Hematopoietic multipotent progenitor cell treated with erythropoietin and hydrocortisone succinate and interleukin-3 and kit ligand, for 17 days (in vitro differentiated cells): ENCODE data around the gene TPRN.

ENCODE experiments used
- DNase-seq: peaks from one replicate; pipeline ENCODE4 v3.0.0-alpha.2; 2015; ENCODE audit warnings: low spot score

TPRN gene

GRCh38 chr9:137173796-137174664 lies 26.5 kb downstream of the TPRN start:
- no peak for DNase-seq

DNA sequence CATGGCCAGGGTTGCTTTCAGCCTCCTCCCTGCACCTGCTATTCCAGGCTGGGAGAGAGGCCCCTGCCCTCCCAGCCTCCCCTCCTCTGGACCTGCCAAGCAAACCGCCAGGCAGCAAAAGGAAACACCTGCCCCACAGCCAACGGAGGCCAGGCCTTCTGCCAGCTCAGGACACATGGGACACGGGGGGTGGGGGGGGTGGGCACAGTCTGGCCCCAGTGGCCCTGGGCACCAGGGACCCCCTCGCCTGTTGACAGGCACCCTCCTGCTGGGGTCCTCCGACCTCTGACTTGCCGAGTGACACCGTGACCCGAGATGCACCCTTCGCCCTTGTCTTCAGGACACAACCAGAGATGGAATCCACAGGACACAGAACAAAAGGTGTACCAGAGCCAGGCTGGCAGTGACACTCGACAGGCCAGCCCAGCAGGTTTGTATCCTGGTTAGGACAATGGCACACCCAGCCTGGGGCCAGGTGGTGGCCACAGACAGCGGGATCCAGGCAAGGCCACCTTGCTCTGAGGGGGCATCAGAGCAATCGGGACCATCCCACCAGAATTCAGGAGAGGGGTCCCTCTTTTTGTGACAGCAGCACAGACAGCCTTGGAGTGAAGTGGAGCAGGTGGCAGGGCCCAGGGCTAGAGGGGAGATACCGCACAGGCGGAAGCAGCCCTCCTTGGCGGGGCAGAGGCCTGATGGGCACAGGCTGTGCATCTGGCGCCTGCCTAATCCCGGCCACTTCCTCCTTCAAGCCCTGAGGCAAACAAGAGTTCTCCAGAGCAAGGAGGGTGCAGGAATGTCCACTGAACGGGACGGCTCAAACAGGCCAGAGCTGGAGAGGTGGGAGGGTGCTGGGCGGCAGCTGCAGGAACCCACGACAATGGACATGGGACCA lies 27.4 kb downstream of the TPRN start:
- DNase-seq = no peak

GRCh38 chr9:137171149-137171900 lies 29.2 kb downstream of the TPRN start:
- no peak for DNase-seq

GRCh38 chr9:137170486-137171148 lies 29.9 kb downstream of the TPRN start:
- DNase-seq = no peak

DNA sequence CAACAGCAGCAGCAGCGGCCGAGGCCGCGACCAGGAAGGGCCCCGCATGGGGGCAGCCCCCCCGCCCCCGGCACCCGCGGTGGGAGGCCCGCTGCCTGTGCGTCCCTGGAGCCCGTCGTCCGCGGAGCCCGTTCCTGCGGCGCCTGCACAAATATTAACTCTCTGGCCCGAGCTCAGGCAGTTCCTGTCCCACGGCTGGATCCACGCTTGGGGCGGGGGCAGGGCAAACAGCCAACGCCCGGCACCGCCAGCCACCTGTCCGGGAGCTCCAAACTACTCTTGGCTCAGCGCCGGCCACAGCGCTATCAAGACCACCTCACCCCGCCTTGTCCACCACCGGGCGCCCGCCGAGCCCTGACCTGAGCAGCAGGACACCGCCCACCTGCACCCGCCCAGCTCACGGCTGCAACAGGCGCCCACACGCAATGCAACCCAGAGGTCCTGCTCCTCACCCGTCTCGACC lies 30.6 kb downstream of the TPRN start, which contains the start of gene LRRC26:
TSS of gene LRRC26 (minus strand) at position 156 of the 463 bp plus-strand sequence. CDS start at position 48, 108 bp downstream.
- no peak for DNase-seq

DNA sequence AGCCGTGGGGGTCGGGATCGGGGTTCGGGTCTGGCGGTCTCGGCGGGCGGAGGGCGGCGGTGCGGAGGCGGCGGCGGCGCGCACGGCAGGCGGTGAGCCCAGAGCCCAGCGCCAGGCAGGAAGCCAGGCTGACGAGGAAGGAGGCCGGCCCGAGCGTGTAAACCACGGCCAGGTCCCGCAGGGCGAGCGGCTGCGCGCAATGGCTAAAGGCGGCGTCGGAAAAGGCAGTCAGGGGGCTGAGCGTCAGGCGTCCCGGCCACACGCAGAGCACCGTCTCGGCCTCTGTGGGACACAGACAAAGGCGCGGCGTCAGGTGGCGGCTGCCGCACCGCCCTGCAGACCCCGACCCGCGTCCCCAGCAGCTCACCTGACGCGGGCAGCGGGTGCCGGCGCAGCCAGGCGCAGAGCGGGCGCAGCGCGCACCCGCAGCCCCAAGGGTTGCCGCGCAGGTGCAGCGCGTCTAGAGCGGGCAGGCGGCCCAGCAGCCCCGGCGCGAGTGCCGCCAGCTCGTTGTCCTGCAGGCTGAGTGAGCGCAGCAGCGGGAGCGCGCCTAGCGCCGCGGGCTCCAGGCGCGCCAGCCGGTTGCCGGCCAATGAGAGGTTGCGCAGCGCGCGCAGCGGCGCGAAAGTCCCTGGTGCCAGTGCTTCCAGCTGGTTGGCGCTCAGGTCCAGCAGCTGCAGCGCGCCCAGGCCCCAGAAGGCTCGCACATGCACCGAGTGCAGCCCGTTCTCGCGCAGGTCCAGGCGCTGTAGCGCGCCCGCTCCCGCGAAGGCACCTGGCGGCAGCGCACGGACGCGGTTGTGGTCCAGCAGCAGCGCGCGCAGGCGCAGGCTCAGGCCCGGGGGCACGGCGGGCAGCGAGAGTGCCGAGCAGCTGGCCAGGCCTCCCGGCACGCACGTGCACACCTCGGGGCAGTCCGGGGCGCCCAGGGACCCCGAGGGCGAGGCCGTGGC lies 31.4 kb downstream of the TPRN start:
- no peak for DNase-seq

DNA sequence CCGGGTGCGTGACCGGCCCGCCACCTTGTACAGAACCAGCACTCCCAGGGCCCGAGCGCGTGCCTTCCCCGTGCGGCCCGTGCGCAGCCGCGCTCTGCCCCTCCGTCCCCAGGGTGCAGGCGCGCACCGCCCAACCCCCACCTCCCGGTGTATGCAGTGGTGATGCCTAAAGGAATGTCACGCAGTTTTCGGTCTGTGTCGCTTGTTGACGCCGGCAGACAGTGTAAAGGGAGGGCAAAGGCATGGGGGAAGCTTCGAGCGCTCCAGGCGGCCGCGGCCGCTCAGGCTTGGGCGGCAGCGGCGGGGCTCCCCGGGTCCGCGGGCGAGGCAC lies 32.0 kb downstream of the TPRN start:
- DNase-seq = no peak

- DNase-seq = no peak
These were observed 32.6 kb downstream of the TPRN start for GRCh38 chr9:137167747-137168572.

DNA sequence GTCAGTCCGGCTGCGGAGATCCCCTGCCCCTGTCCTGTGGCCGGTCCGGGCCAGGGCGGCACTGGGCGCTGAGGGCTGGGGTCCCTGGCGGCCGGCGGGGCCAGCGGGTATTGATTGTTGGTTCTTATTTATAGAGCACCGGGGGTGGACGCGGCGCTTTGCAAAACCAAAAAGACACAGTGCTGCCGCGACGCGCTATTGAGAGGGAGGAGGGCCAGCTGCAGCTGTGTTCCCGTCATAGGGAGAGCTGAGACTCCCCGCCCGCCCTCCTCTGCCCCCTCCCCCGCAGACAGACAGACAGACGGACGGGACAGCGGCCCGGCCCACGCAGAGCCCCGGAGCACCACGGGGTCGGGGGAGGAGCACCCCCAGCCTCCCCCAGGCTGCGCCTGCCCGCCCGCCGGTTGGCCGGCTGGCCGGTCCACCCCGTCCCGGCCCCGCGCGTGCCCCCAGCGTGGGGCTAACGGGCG lies 33.2 kb downstream of the TPRN start:
- DNase-seq = no peak

DNA sequence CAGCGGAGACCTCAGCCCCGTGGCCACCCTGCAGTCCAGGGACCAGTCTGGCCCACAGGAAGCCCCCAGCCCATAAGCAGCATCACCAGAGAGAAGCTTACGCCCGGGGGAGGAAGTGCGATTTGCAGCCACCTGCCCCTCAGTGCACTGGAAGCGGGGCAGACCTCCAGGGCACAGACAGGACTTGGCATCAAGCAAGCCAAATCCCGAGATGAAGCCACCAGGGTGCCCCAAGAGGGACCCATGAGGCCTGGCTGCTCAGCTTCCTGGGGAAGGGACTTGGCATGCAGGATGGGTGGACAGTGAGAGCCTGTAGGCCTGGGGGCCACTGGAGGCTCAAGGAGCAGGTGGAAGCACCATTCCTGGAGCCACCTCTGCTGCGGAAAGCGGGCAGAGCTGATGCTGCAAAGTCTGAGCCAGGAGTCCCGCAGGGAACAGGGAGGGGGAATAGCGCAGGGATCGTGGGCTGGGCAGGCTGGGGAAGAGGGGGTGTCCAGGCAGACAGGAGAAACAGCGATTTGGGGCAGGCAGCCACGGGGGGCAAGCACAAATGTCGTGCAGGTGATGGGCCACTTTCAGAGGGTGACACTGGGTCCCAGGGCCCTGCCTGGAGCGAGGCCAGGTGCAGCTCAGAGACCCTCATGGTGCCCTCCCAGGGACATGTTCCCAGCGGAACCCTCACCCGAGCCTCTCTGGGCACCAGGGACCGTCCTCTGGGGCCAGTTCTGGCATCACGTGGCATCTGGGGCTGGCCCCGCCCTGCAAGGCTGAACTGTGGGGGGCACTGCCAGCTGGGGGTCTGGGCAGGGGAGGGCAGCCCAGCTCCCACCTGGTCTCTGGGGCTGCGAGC lies 33.9 kb downstream of the TPRN start:
- DNase-seq = no peak

GRCh38 chr9:137165250-137165836 lies 35.2 kb downstream of the TPRN start:
- no peak for DNase-seq

- DNase-seq = no peak
These were observed 35.9 kb downstream of the TPRN start for GRCh38 chr9:137164370-137165249.

DNA sequence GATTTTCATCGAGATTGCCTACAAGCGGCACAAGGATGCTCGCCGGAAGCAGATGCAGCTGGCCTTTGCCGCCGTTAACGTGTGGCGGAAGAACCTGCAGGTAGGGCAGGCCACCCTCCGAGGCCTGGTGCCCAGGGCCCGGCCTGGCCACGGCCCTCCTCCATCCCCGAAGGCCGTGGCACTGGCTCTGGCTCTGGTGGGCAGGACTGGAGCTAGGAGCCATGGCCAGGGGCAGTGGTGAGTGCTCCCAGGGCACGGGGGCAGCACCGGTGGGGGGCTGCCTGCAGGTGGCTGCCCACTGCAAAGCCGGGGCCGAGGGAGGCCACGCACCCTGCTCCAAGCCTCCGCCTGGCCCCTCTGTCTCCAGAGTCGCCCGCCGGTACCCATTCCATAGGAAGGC lies 36.7 kb downstream of the TPRN start:
- DNase-seq = no peak

DNA sequence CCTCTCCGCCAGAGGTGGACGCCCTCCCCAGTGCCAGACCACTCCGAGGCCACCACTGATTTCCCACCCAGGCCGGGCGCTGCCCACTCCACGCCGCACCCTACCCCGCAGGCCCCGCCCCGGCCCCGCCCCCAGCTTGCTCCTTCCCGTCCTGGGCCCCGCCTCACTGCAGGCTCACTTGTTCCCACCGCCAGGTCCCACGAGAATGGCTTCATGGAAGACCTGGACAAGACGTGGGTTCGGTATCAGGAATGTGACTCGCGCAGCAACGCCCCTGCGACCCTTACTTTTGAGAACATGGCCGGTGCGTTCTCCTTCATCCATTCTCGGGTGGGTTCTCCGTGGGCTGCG lies 37.2 kb downstream of the TPRN start:
- DNase-seq = no peak

- DNase-seq = peak; percentile 25
These were observed 37.8 kb downstream of the TPRN start for GRCh38 chr9:137162505-137163364.
